GM19452 (cell line): Measurements from ENCODE around the gene SH3BGR.

ENCODE experiments used
- ATAC-seq: cut with Tn5 transposase; IDR thresholded peaks from one replicate; pipeline ENCODE4 v1.9.1; 2021; ENCODE audit not compliant: unreplicated experiment

SH3BGR gene

GRCh38 chr21:39511102-39511501 lies 59.3 kb downstream of the SH3BGR start:
- no peak for ATAC-seq

DNA sequence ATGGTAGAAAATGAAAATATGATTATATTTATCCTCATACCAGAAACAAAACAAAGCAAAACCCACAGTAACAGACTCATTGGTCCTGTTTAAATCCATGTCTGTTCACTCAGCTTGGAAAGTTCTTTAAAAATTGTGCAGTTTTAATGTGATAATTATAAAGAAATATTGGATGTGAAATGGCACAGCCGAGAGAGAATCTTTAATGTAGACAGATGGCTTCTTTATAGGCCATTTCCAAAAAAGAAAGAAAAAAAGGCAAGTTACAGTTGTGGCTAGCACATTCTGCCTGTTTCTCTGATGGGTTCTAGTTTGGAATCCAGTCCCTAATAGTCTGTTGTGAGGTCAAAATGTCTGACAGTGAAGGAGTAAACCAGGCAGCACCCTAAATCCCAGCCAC lies 62.0 kb downstream of the SH3BGR start:
- ATAC-seq = no peak

DNA sequence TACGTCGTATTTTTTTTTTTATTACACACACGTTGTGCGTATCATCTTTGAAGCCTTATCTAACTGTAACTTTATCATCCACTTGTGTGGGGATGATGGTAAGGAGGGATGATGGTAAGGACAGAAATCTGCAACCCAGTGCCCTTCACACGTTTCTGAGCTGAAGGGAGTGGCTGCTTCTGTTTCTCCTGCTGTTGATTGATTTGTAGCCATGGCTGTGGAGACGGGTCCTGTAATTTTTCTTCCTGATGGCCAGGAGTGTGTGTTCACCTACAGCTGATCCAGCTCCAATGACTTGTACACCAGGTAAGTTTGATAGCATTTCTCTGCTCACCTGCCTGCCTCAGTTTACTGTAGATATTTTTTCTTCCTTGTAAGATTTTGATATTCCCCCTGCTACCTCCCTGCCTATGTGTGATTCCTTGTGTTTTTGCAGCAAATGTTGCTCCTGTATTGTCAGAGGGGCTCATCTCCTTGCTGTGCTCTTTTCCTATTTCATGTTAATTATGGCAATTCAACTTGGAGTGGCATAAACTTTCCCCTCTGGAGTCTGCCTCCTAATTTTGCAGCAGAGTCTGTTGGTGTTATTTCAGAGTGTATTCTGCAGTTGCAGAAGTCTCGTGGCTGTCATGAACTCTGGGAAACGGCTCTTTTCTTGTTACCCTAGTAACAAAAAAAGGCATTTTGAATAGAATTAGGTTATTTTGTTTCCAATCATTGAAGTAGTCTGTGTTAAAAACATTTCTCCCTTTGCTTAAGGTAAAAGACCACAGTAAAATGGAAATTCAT lies 64.1 kb downstream of the SH3BGR start:
- ATAC-seq = no peak

DNA sequence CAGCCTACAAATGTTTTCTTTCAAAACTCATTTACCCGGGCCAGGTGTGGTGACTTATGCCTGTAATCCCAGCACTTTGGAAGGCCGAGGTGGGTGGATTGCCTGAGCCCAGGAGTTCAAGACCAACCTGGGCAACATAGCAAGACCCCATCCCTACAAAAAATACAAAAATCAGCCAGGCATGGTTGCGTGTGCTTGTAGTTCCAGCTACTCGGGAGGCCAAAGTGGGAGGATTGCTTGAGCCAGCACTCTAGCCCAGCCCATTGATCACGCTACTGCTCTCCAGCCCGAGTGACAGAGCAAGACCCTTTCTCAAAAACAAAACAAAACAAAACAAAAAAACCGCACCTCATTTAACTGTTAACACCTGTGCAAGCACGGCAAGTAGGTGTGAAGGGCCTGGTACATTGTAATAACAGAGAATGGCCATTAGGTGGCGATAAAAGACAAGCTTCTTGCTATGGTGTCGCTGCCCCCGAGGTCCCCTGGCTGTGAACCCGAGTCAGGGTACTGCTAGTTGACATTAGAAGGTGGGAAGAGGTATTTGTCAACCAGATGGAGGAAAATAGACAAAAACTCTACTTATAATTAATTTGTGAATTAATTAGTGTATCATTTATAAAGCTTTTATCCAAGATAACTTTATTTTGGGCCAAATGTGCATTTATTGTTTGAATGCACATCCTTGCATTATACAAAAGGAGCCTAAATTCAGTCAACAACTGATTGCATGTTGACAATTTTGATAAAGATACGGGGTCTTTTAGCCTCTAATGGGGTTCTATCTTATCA lies 66.5 kb downstream of the SH3BGR start:
- ATAC-seq = no peak

GRCh38 chr21:39518847-39519210 lies 67.1 kb downstream of the SH3BGR start:
- ATAC-seq = no peak

GRCh38 chr21:39519835-39520234 lies 68.1 kb downstream of the SH3BGR start:
- no peak for ATAC-seq

DNA sequence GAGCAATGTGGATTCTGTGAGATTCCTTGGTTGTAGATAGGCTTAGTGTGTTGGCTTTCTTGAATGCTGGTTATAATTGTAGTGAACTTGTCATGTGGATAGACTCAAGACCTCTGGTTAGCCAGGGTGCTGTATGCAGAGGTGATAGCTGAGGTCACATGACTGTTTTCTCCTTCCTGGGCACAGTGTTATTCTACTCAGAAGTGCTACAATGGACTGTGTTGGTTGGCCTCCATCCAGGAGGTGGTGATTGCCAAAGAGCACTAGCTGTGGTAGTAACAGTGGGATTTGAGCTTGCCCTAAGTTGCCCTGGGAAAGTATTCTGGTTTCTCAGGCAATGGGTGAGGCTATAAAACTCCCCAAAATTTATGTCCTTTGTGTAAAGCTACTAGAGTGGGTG lies 71.6 kb downstream of the SH3BGR start:
- no peak for ATAC-seq

GRCh38 chr21:39523915-39524314 lies 72.1 kb downstream of the SH3BGR start:
- ATAC-seq = no peak

DNA sequence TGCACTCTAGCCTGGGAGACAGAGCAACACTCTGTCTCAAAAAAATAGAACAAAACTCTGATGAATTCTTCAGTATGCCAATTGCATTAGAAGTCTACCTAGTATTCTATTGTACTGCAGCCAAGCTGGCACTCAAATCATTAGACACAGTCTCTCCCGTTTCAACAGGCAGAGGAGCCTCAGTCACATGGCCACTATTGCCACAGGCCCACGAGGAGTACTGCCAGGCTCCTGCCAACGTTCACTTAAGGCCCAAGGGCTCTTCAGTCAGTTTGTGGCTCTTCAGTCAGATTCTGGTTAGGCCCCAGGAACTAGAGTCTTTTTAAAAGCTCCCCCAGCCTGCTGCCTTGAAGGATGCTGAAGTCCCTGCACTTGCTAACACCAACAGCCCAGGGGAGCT lies 73.4 kb downstream of the SH3BGR start:
- no peak for ATAC-seq

DNA sequence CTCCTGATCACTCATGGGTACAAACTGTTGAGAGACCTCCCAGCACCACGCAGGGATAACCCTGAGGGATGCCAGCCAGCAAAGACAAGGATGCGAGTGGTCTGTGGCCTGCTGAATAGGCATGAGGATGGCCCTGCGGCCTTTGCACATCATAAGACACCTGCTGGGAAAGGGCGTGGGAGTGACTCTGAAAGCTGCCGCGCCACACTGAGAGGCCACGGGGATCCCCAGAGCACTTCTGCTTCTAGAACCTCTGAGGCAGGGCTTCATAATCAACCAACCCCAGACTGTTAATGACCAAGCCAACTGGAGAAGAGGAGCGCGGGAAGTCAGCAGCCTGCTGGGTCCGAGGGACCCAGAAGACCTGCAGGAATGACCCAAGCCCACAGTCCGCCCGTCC lies 73.8 kb downstream of the SH3BGR start:
- ATAC-seq = no peak

- no peak for ATAC-seq
Measured at GRCh38 chr21:39527067-39527595, 75.4 kb downstream of the SH3BGR start.

GRCh38 chr21:39527664-39528381 lies 76.1 kb downstream of the SH3BGR start:
- ATAC-seq = no peak

DNA sequence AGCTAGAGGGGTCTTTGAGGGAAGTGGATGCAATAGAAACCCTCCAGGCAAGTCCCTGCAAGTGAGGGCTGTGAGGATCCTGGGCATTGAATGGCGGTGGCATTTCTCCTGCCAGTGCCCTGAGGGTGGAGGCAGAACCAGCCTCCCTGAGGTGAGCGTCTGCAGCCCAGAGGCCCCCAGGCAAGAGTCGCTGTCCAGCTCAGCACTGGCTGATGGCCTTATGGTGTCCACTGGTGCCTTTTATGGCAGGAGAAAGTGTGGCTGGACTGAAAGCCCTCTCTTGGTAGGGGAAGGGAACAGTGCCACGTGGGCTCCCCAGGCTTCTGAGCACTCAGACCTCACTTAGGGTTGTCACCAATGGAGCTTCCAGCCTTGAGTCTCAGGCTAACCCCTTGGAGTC lies 77.3 kb downstream of the SH3BGR start:
- ATAC-seq = no peak

DNA sequence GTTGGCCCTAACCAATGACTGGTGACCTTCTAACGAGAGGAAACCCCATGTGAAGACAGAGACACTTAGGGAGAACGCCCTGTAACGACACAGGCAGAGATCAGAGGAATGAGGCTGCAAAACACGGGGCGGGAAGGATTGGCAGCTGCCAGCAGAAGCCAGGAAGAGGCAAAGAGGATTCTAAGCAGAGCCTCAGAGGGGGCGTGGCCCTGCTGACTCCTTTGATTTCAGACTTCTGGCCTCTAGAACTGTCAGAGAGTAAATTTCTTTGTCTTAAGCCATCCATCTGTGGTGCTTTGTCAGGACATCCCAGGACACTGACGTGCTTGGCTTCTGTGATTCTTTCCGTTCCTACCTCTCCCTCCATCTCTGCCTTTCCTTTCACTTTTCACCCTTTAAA lies 79.3 kb downstream of the SH3BGR start:
- no peak for ATAC-seq

DNA sequence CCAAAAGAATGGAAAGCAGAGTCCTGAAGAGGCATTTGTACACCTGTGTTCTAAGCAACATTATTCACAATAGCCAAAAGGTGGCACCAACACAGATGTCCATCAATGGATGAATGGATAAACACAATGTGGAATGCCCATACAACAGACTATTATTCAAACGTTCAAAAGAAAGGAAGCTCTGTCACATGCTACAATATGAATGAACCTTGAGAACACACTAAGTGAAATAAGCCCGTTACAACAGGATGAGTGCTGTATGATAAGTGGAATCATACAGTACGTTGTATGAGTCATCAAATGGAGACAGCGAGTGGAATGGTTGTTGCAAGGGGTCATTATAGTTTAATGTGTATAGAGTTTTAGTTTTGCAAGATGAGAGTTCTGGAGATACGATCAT lies 80.1 kb downstream of the SH3BGR start:
- no peak for ATAC-seq

- ATAC-seq = no peak
Measured at GRCh38 chr21:39533545-39534380, 82.0 kb downstream of the SH3BGR start.

DNA sequence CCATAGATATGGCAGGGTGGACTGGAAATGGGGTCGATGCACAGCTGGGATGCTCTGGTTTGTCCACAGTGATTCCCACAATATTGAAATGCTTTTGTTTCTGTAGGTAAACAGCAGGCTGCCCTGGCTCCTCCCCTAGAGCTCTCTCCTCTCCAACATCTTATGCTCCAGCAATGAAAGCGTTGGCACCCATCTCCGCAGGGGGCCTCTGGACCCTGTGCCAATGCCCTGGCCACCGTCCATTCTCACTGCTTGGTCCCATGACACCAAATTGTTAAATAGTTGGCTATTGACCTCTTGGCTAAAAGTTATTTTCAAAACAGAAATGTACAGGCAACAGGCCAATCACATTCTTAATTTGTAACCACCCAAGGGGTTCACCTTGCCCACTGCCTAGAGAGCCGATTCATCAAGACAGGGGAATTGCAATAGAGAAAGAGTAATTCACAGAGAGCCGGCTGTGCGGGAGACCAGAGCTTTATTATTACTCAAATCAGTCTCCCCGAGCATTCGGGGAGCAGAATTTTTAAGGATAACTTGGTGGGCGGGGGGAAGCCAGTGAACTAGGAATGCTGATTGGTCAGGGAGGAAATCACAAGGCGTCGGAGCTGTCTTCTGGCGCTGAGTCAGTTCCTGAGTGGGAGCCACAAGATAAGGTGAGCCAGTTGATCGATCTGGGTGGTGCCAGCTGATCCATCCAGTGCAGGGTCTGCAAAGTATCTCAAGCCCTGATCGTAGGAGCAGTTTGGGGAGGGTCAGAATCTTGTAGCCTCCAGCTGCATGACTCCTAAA lies 84.1 kb downstream of the SH3BGR start:
- ATAC-seq = no peak

- no peak for ATAC-seq
Measured at GRCh38 chr21:39536835-39537234, 85.1 kb downstream of the SH3BGR start.

DNA sequence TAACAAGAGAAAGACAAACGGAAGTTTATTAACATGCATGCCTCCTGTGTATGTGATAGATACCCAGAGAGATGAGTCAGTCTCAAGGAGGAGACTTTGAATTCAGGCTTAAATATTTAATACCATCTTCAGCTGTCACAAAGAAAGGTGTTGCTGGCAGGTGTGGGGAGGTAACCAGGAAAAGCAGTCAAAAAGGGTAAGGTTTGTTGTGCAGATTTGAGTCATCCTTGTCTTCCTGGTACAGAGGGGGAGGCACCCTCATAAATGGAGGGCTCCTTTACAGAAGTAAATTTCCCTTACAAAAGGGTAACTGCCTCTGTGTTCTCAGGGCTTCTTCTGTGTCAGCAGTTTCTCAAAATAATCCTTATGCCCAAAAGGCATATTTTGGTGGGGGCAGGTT lies 85.8 kb downstream of the SH3BGR start:
- ATAC-seq = no peak

- no peak for ATAC-seq
Measured at GRCh38 chr21:39538453-39539042, 86.8 kb downstream of the SH3BGR start.
